WTC11 (cell line): Measurements from ENCODE around the gene G2E3. TPM values are rescaled to one million over a fixed set of nuclear protein-coding genes. Genes with fewer than 3 reads are reported as not detected.
"Not testable (repeated sequence)": the region's sequence is repeated elsewhere in the genome, so short reads cannot be mapped to it uniquely, and the experiment has no call there.

Experiments used
- ATAC-seq: fragments of 200-7000 bp; cut with Tn5 transposase; 2 replicates; pipeline ENCODE4 v1.10.0; 2021; ENCODE audit warnings: mild to moderate bottlenecking, moderate library complexity
- CTCF ChIA-PET: fragments of 300-600 bp; sonication (Branson Sonifier 250); formaldehyde crosslinking; loops from one replicate; lab custom pipeline; 2021; ENCODE audit warnings: antibody characterized with exemption; lab: Charles Lee
- POLR2A ChIA-PET: fragments of 350-600 bp; sonication (Branson Sonifier 250); formaldehyde crosslinking; loops from one replicate; lab custom pipeline; 2021; ENCODE audit warnings: antibody characterized with exemption; lab: Charles Lee
- DNase-seq: peaks from one replicate; pipeline ENCODE4 v3.0.0; 2021; ENCODE audit warnings: low spot score
- H3K27ac Mint-ChIP-seq: 2 replicates; pipeline ENCODE4 v1.8.0; 2021; ENCODE audit warnings: mixed read lengths
- H3K27me3 Mint-ChIP-seq: 2 replicates; pipeline ENCODE4 v1.8.0; 2021; ENCODE audit warnings: low read depth, mild to moderate bottlenecking, moderate library complexity, mixed read lengths
- H3K36me3 Mint-ChIP-seq: 2 replicates; pipeline ENCODE4 v1.8.0; 2021; ENCODE audit warnings: mixed read lengths
- H3K4me1 Mint-ChIP-seq: 2 replicates; pipeline ENCODE4 v1.8.0; 2022; ENCODE audit warnings: mixed read lengths
- H3K4me3 Mint-ChIP-seq: 2 replicates; pipeline ENCODE4 v1.8.0; 2021; ENCODE audit warnings: mild to moderate bottlenecking, moderate library complexity, mixed read lengths
- H3K9me3 Mint-ChIP-seq: 2 replicates; pipeline ENCODE4 v1.8.0; 2021; ENCODE audit warnings: mixed read lengths
- ARID4B ChIP-seq: sonication (generic); formaldehyde crosslinking; IDR thresholded peaks from 2 replicates; pipeline ENCODE4 v1.8.0; 2023; ENCODE audit warnings: missing genetic modification reagents, mild to moderate bottlenecking, borderline replicate concordance
- CDX4 ChIP-seq: fragments of 250-450 bp; sonication (Bioruptor Pico); IDR thresholded peaks from 2 replicates; pipeline ENCODE4 v1.9.0; 2021; ENCODE audit warnings: moderate library complexity, mild to moderate bottlenecking, inconsistent platforms, borderline replicate concordance
- E2F1 ChIP-seq: sonication (generic); formaldehyde crosslinking; IDR thresholded peaks from 2 replicates; pipeline ENCODE4 v1.8.0; 2022; ENCODE audit warnings: mild to moderate bottlenecking, missing genetic modification reagents
- E2F5 ChIP-seq: sonication (generic); formaldehyde crosslinking; IDR thresholded peaks from 2 replicates; pipeline ENCODE4 v1.8.1; 2022; ENCODE audit warnings: mild to moderate bottlenecking, moderate library complexity, missing genetic modification reagents
- EMX1 ChIP-seq: fragments of 250-450 bp; sonication (Bioruptor Pico); IDR thresholded peaks from 2 replicates; pipeline ENCODE4 v1.8.0; 2021; ENCODE audit warnings: mild to moderate bottlenecking
- FOXJ3 ChIP-seq: sonication (generic); formaldehyde crosslinking; IDR thresholded peaks from 2 replicates; pipeline ENCODE4 v1.9.0; 2021; ENCODE audit warnings: missing genetic modification reagents, mild to moderate bottlenecking, borderline replicate concordance
- GRHL2 ChIP-seq: fragments of 250-450 bp; sonication (Bioruptor Pico); IDR thresholded peaks from 2 replicates; pipeline ENCODE4 v1.8.0; 2022; ENCODE audit warnings: mild to moderate bottlenecking, moderate library complexity; ENCODE audit not compliant: insufficient replicate concordance, severe bottlenecking
- HMGA2 ChIP-seq: fragments of 250-450 bp; sonication (Bioruptor Pico); IDR thresholded peaks from 2 replicates; pipeline ENCODE4 v1.4.0; 2021; ENCODE audit warnings: mild to moderate bottlenecking, moderate library complexity
- NR1H2 ChIP-seq: sonication (generic); formaldehyde crosslinking; IDR thresholded peaks from 2 replicates; pipeline ENCODE4 v1.9.0; 2021; ENCODE audit warnings: mild to moderate bottlenecking, moderate library complexity, missing genetic modification reagents
- NR3C1 ChIP-seq: sonication (generic); formaldehyde crosslinking; conservative IDR thresholded peaks from 2 replicates; pipeline ENCODE4 v1.8.1; 2023; ENCODE audit warnings: low read depth, mild to moderate bottlenecking, missing genetic modification reagents
- SMAD3 ChIP-seq: sonication (generic); formaldehyde crosslinking; IDR thresholded peaks from 2 replicates; pipeline ENCODE4 v1.8.0; 2022; ENCODE audit warnings: missing genetic modification reagents, mild to moderate bottlenecking, borderline replicate concordance
- SMAD4 ChIP-seq: sonication (generic); formaldehyde crosslinking; IDR thresholded peaks from 2 replicates; pipeline ENCODE4 v1.8.0; 2022; ENCODE audit warnings: mild to moderate bottlenecking, missing genetic modification reagents
- USF1 ChIP-seq: sonication (generic); formaldehyde crosslinking; IDR thresholded peaks from 2 replicates; pipeline ENCODE4 v1.8.0; 2022; ENCODE audit warnings: mild to moderate bottlenecking, missing genetic modification reagents
- ZBTB21 ChIP-seq: sonication (generic); formaldehyde crosslinking; IDR thresholded peaks from 2 replicates; pipeline ENCODE4 v1.8.1; 2023; ENCODE audit warnings: mild to moderate bottlenecking, missing genetic modification reagents, borderline replicate concordance
- ZBTB43 ChIP-seq: sonication (generic); formaldehyde crosslinking; IDR thresholded peaks from 2 replicates; pipeline ENCODE4 v1.8.1; 2023; ENCODE audit warnings: mild to moderate bottlenecking, missing genetic modification reagents
- ZNF121 ChIP-seq: sonication (generic); formaldehyde crosslinking; IDR thresholded peaks from 2 replicates; pipeline ENCODE4 v1.8.0; 2023; ENCODE audit warnings: missing genetic modification reagents
- ZNF396 ChIP-seq: fragments of 250-450 bp; sonication (Bioruptor Pico); IDR thresholded peaks from 2 replicates; pipeline ENCODE4 v1.8.0; 2021; ENCODE audit warnings: mild to moderate bottlenecking, moderate library complexity, borderline replicate concordance
- ZNF425 ChIP-seq: fragments of 250-450 bp; sonication (Bioruptor Pico); conservative IDR thresholded peaks from 2 replicates; pipeline ENCODE4 v1.9.0; 2021; ENCODE audit warnings: mild to moderate bottlenecking
- total RNA-seq: library from RNA; stranded (reverse); gene quantifications from 3 replicates; pipeline ENCODE4 v1.2.3, GENCODE V29; 2021

The G2E3 gene
- total RNA-seq, 1 experiment from 2014 or later, result 66.2 TPM

GRCh38 chr14:30541318-30541717 is 17.6 kb upstream of the G2E3 start:
- DNase-seq, result no peak
- CTCF ChIA-PET, result no interaction called here
- Mint-ChIP-seq H3K27me3 (no peaks in the 10 kb centered on the region), H3K4me1 (no peaks in the 10 kb centered on the region), H3K9me3 (peaks cover 13% of the 10 kb centered on the region), H3K36me3 (peaks cover 9% of the 10 kb centered on the region), H3K4me3 (no peak overlapping the region), H3K27ac (no peak overlapping the region)
- POLR2A ChIA-PET, result interaction anchor here (0.5 kb wide), 1 partner anchor 451 kb away, joined by 3 read pairs; no protein-coding TSS in a partner anchor
- no peak for ATAC-seq
- no peak for TF ChIP-seq HMGA2 (CRISPR knock-in tag)
- TF ChIP-seq NR1H2, result no peak
- no peak for TF ChIP-seq SMAD4 (CRISPR knock-in tag)
- no peak for TF ChIP-seq ZBTB21 (CRISPR knock-in tag)
- no peak for TF ChIP-seq EMX1 (CRISPR knock-in tag)
- no peak for TF ChIP-seq NR3C1 (CRISPR knock-in tag)
- no peak for TF ChIP-seq GRHL2
- TF ChIP-seq E2F5 (CRISPR knock-in tag), result no peak
- TF ChIP-seq CDX4, result no peak

- H3K4me3 Mint-ChIP-seq, ATAC-seq, POLR2A ChIA-PET, H3K27ac Mint-ChIP-seq, CTCF ChIA-PET, DNase-seq, H3K27me3 Mint-ChIP-seq, H3K36me3 Mint-ChIP-seq, H3K4me1 Mint-ChIP-seq: not testable (repeated sequence)
- peaks cover 28% of the 10 kb centered on the region for H3K9me3 Mint-ChIP-seq
Measured at GRCh38 chr14:30546735-30547134, 12.2 kb upstream of the G2E3 start.

- ATAC-seq, result peak; percentile 28; the same call in 1 of the 2 replicates
- peaks cover 28% of the 10 kb centered on the region for H3K9me3 Mint-ChIP-seq
- H3K4me3 Mint-ChIP-seq, result no peak overlapping the region
- CTCF ChIA-PET, result no interaction called here
- no peaks in the 10 kb centered on the region for H3K27me3 Mint-ChIP-seq
- POLR2A ChIA-PET, result no interaction called here
- peaks cover 15% of the 10 kb centered on the region for H3K4me1 Mint-ChIP-seq
- H3K36me3 Mint-ChIP-seq, result peaks cover 10% of the 10 kb centered on the region
- no peak for DNase-seq
- H3K27ac Mint-ChIP-seq, result no peak overlapping the region
- TF ChIP-seq FOXJ3 (no peak), E2F1 (CRISPR knock-in tag) (no peak), CDX4 (no peak), ZBTB21 (CRISPR knock-in tag) (no peak), ZBTB43 (CRISPR knock-in tag) (no peak), ZNF425 (CRISPR knock-in tag) (no peak), SMAD3 (CRISPR knock-in tag) (no peak), HMGA2 (CRISPR knock-in tag) (no peak), ZNF121 (CRISPR knock-in tag) (no peak), ARID4B (CRISPR knock-in tag) (no peak), ZNF396 (CRISPR knock-in tag) (no peak), USF1 (no peak), NR1H2 (no peak)
Measured at GRCh38 chr14:30547388-30548048, 11.4 kb upstream of the G2E3 start.
